Glomerular visceral epithelial cell (primary cell): Measurements from ENCODE around the gene TIMM10B.

Experiments
- DNase-seq: peaks from one replicate; pipeline ENCODE4 v3.0.0-alpha.2; 2016; ENCODE audit errors: extremely low spot score

TIMM10B gene, protein sequence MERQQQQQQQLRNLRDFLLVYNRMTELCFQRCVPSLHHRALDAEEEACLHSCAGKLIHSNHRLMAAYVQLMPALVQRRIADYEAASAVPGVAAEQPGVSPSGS

DNA sequence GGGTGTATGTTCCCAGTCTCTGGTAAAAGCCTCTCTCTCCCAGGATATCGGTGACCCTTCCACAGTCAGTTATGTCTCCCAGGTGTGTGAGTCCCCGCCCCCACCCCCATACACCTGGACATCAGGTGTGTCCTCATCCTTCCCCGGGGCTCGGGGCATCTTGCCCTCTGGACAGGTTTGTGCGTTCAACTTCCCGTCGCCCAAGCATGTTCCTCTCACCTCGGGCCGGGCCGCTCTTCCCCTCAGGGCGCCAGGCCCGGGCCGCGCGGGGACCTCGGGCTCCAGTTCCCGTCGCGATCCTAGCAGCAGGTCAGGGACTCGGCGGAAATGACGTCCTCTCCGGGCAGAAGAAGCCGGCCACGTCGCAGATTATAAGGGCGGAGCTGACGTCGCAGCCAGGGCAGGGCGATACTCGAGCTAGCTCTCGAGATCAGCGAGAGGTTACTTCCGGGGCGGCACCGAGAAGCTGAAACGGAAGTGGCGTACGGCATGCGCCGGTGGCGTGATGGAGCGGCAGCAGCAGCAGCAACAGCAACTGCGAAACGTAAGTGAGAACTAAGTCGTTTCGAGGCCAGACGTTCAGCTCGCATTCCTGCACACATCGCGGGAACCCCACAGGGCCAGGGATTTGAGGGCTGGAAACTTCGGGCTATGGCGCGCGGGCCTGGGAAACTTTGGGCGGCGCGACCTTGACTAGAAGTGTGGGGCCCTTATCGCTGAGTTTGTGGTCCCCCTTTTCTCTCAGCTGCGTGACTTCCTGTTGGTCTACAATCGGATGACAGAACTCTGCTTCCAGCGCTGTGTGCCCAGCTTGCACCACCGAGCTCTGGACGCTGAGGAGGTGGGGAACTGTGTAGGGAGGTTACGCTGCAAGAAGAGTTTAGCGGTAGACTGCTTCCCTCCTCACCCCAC lies at the start of gene TIMM10B, which contains the start of gene ARFIP2:
Gene TIMM10B, plus strand, starts transcription at position 490 of the 912 bp plus-strand sequence. Its CDS starts 16 bp downstream, at position 506.
Gene ARFIP2, minus strand, starts transcription at position 320 of the 912 bp plus-strand sequence. CDS start 910 bp downstream, outside the sequence.
- DNase-seq = peak; percentile 96

DNA sequence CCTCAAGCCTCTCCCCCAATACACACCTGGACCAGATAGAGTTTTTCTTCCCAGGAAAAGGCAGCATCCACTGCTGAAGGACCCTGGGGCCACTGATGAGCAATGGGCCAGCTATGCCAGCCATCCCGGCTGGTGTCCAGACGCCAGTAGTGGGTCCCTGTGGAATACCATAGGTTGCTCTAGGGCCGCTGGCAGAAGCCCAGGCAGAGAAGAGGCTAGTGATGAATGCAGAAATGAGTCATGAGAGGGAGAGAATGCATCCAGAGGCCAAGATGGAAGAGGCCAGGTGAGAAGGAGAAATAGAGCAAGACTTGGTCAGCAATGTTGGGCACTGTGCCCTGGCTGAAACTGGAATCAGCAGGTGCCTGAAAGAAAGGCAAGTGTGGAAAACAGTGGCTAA lies 49.4 kb upstream of the TIMM10B start:
- peak; percentile 87 for DNase-seq

DNA sequence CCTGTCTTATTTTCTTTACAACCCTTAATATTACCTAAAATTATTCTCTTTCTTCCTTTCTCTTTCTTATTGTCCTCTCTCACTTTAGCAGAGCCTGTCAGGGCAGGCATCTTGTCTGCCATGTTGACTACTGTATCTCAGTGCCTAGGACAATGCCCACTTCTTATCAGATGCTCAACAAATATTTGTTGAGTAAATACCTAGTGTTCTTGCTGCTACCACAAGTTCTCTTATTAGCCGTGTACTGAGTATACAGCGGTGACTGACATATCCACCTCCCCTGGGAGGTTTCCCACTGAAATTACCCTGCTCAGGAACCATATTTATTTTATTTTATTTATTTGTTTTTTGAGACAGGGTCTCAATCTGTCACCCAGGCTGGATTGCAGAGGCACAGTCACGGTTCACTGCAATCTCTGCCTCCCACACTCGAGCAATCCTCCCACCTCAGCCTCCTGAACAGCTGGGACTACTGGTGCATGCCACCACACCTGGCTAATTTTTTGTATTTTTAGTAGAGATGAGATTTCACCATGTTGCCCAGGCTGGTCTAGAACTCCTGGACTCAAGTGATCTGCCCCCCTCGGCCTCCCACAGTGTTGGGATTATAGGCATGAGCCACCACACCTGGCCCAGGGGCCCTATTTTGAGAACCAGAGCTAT lies 47.2 kb upstream of the TIMM10B start:
- no peak for DNase-seq

DNA sequence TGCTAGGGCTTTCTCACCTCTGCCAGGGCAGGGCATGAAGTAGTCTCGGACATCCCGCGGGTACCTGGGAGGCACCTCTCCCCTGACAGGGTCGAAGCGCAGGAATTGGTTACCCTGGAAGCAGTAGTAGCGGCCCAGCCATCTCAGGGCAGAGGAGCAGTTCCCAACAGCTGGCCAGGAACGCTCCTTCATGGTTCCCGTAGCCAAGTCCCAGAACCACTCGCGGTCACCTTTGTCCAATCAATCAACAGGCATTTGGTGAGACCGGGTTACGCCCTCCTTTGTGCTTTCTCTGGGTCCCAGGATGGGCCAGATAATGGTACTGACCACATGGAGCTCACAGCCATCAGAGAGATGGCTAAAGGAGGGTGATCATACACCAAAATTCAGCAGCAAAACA lies 43.9 kb upstream of the TIMM10B start:
- DNase-seq = no peak

DNA sequence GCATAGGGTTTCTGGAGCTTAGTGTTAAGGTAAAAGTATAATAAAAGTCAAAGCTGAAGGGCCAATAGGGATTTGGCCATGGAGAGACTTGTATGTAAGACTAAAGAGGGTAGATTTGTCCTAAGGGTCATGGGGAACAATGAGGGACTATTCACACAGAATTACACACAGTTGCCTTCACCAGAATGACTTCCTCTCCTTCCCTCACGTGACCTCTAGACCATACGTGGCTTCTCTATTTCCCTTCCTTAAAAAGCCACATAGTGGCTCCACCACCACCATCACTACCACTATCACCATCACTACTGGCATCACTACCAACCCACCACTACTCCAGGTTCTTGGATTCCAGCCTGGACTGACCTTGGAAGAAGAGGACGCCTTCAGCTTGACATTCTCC lies 43.3 kb upstream of the TIMM10B start:
- no peak for DNase-seq

DNA sequence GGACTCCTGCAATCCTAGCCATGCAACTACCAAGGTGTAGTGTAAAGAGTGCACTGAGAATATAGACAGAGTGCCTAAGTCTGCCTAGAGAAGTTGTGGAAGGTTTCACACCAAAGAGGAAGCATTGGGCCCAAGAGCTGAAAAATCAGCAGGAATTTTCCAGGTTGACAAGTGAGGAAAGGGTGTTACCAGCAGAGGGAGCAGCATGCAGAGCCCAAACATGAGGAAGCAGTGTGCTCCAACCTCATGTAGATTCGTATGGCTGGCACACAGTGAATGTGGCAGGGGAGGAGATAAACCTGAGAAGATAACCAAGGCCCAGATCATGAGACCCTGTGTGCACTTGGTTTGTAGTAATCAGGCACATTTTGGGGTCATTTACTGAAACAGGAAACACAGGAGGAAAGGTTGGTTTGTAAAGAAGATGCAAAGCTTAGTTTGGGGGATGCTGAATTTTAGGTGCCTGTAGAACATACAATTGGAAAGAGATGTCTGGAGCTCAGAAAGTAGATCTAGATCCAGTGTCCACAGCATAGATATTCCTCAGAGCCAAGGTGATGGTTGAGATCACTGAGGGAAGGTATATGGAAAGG lies 42.2 kb upstream of the TIMM10B start:
- DNase-seq = peak; percentile 50

DNA sequence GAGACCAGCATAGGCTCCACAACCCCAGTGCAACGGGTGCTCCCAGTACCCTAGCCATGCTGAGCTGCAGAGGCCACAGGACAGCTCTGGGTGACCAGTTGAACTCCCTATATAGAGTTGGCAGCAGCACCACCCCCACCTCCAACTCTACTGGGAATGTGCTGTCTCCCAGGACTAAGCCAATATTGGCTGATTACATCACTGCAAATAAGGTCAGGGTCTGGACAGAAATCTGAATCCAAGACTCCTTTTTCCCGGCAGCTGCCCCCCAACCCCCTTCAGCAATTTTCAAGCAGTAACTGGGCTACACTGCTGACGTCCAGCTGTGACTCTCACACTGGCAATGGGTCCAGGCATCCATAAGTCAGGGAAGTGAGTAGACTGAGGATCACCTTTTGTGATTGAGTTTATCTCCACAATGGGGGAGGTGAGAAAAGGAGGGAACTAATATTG lies 40.4 kb upstream of the TIMM10B start, which contains the start of gene HPX:
Gene HPX, minus strand, starts transcription at position 82 of the 453 bp plus-strand sequence. Its CDS starts 24 bp downstream, at position 58.
- DNase-seq = no peak

DNA sequence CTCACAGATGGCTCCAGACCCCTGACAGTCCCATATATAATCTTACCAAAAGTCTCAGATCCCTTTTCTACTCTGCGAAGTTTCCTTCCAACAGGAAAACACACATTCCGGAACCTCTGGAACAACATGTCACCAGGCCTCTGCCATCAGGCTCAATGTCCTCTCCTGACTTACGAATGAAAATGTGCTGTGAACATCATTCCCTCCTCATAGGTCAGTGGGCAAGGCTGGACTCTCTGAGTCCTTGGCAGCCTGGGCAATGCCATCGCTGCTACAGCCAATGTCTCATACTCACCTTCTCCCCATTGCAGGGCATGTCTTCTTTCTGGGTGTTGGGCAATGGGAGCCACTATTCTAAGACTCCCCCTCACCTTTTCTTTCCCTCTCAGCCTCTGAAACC lies 38.9 kb upstream of the TIMM10B start:
- DNase-seq = no peak

DNA sequence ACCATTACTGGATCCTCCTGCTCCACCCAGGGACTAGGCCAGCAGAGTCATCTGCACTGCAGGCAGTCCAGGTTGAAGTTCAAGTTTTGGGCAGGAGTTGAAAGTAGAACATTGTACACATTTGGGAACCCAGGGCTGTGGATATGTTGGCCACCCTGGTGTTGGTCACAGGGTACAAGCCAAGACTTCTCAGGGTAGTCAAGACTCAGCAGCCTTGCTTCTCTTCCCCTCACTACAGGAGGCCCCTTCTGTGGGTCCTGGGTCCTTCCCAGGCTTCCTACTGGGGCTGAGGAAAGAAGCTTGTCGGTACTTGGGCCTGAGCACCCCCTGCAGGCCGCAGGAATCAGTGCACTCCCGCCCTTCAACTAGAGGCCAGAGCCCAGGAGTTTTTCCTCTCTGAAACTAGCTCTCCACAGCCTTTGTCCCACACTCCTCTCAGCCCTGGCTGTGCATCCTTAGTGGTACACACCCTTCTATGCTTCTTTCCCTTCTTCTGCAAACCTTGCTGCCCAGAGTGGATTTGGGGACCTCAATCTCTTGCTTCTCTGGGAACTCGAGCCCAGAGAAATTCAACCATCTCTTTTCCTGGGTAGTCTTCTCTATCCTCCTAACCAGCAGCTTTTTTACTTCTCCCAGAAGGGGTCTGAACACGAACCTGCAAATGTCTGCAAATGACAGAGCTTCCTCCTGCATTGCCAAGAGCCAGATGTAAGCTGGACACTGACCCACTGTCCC lies 37.9 kb upstream of the TIMM10B start:
- peak; percentile 52 for DNase-seq

DNA sequence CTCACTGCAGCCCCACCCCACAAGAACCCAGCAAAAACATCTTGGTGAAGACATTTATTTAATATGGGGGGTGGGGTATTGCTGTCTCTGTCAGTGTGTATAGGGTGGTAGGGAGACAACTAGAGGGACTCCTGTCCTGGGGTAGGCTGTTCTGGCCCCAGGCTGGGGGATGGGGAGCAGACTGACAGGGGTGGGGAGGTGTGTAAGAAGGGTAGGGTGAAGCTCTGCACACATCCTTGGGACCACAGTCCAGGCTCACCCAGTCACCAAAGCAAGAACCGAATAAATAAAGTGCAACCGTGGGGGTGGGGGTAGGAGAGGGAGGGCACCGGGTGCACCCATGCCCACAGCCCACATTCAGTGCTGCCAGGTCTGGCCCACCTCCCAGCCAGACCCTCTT lies 32.7 kb upstream of the TIMM10B start:
- no peak for DNase-seq

DNA sequence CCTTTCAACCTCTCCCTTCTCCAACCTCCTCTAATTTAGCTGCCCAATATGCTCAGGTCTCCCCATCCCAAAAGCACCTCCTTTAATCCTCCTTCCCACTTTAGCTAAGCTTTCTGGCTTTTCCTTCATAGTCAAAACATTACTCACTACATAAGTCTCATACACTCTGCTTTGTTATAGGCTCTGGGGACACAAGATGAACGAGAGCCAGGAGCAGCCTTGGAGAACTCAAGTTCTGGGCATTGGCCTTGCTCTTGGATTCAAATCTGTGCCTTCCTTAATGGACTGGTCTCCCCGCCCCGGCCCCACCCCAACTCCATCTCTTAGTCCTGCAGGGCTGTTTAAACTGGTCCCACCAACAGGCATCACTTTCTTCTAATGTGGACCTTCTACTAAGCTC lies 29.1 kb upstream of the TIMM10B start:
- no peak for DNase-seq

DNA sequence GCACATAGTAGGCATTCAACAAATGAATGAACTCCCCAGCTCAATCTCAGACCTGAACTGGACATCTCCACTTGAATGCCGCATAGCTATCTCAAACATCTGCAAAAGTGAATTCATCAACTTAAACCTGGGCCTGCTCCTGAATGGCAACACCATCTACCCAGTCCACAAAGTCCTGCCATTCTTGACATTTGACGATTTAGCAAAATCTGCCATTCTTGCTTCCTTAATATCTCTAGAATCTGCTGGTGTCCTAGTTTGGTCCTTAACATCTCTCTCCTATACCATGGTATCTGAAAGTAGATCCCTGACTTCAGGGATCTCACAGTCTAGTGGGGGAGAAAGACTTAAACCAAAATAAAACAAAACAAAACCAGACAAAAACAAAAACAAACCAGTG lies 28.1 kb upstream of the TIMM10B start:
- DNase-seq = no peak

DNA sequence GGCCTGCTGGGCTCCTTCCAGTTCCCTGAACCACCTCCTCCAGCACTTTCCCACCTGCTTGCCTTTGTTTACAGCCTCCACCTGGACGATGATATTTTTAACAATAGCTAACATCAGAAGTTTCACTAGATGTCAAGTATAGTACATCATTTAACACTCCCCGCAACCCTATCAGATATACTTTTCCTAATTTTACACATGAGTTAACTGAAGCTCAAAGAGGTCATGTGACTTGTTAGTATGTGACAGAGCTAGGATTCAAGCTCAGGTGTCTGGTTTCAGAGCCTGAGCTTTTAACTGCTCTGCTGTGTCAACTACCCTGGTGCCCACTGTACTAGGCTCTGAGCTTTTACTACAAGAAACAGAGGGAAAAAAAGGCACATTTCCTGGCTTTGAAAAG lies 26.2 kb upstream of the TIMM10B start:
- DNase-seq = no peak

DNA sequence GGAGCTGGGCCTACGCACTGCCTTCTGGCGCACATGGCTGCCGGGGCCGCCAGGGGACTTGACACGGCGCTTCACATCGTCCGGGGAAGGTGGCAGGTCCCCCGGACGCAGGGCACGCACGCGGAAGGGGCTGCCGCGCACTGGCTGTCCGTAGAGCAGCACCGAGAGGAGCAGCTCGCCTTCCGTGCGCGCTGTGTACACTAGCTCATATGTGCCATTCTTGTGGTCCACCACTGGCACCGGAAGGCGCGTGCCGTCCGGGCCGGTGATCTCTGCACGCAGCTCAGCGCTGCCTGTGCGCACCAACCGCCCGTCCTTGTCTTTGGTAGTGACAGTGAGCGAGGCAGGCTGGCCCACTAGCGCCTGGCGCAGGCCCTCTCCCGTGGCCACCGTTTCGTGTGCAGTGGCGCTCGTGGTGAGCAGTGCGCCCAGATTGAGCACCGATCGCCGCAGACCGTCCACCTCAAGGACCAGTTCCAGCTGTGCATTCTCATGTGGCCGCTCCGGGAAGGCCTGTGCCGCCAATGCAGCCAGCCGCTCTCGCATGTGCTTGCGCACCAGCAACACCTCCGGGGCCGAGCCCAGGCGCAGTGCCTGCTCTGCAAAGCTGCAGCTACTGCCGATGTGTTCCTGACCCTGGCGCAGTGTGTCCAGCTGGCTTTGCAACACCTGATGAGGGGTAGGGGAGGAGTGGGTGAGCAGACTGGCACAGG lies 24.8 kb upstream of the TIMM10B start:
- DNase-seq = no peak

DNA sequence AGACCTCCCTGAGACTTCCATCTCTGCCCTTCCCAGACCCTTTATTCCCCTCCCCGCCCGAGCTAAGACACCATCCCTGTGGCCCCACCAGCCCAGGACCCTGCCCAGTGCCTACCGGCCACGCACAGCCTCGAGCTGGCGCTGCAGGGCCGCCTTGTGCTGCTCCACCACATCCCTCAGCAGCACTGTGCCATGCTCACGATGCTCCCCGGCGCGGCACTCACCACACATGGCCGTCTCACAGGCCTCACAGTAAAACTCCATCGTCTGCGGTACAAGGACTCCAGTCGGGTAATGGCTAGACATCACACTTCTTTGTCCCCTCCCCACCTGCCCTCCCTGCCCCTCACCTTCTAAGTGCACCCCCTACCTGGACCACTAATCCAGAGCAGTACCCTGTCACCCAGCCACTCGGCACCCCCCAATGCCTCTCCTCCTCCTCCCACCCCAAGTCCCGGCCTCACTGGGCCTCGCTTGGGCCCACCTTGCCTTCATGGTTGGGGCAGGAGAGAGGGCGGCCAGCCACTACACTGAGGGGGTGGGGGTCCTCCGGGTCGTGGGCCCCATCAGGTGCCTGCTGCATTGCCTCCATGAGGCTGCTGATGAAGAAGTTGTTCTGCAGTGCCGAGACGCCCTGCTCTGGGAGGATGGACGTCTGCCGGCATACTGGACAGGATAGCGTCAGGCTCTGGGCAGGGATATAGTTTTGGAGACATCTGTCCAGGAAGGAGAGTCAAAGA lies 23.6 kb upstream of the TIMM10B start:
- DNase-seq = no peak

DNA sequence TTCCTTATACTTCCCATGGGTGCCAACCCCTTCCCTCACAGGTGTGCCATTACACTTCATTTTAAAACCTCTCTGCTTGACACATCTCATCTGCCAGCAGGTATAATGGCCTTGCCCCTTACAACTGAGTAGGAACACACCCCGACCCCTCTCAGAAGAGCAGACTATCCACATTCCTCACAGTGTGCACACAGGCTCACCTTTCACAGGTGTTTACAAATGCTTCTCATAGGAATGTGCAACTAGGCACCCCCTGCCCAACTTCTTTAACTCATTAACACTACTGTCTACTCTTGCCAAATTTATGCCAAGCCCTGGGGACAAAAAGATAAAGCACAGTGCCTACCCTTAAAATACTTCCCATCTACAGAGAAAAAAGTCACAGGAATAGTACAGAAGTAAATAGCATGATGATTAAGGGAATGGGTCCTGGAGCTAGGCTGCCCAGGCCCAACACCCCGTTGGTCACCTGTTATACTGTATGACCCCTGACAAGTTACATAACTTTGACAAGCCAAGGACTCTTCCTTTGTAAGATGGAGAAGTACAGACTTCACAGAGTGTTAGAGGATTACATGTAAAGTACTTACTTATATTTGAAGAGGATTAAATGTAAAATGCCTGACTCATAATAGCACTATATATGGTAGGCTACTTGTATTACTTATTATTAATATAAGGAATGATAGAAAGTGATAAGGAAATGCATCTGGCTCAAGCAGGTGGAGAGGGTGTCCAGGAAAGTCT lies 22.8 kb upstream of the TIMM10B start:
- DNase-seq = no peak

DNA sequence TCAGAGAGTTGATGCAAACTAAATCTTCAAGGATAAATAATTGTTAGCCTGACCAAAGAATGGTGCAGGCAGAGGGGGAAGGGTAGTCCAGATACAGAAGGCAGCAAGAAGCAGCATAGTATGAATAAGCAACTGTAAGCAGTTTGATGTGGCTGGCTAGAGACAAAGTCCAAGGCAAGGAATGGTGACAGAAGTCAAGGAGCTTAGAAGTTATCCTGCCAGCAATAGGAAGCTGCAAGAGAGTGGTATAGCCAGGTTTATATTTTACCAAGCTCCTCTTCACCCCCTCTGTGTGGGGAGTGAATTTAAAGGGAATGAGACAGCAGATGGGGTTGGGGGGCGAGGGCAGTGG lies 22.2 kb upstream of the TIMM10B start:
- DNase-seq = no peak

DNA sequence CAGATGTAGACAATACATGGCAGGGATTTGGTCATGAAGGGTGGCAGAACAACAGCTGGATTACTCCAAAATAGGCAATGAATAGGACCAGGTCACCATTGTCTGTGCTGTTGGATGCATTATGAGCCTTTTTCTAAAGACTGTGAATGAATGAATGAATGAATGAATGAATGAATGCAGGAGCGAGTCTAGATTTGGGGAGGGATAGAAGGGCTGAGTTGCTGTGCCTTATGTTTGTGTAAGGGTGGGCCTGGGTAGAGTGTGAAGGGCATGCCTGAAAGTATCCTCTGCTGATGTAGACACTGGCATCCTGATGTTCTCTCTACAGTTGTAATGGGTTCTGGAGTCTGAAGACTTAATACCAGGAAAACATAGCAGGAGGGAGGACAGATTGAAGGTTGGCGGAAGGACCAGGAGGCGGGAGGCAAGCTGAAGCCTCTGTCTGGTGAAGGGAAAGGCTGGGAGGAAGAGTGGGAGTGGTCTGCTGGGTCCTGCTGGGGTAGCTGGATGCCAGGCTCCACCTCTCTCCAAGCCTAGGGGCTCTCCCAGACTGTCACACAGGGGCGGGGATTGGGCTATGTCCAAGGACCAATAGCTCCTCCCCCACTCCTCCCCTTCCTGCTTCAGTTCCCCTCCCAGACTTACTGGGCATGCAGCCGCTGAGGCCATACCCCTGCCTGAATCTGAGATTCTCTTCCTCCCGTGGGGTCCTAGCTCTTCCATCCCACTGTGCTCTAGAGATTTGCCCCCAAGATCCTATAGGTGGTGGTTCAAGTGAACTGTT lies 12.4 kb upstream of the TIMM10B start:
- DNase-seq = peak; percentile 50

DNA sequence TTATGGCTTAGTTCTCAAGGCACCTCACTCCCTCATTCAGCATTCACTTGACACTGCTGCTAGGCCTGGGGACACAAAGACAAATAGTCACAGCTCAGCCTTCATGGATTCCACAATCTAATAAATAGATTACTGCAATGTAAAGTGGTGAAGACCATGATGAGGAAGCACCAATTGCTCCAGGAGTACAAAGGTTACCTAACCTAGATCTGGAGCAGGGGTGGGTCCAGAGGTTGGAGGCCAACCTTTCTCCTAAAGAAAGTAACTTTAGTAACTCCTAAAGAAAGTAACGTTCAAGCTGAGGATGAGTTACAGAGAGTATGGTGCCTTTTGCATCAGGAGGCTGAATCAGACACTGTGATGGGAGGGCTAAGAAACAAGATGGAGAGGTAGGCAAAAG lies 11.7 kb upstream of the TIMM10B start:
- DNase-seq = no peak
